CD4-positive, alpha-beta T cell (primary cell): ENCODE measurements around the gene RBP7. TPM values are rescaled to one million over a fixed set of nuclear protein-coding genes. Genes with fewer than 3 reads are reported as not detected.

Experiments used
- ATAC-seq: fragments of 200-7000 bp; cut with Tn5 transposase; one replicate; pipeline ENCODE4 v1.10.0; 2022; ENCODE audit warnings: mild to moderate bottlenecking; ENCODE audit not compliant: poor library complexity
- CTCF ChIA-PET: fragments of 350-600 bp; sonication (Branson Sonifier 250); formaldehyde crosslinking; loops from one replicate; lab custom pipeline; 2021; ENCODE audit warnings: antibody characterized with exemption, inconsistent platforms; lab: Charles Lee
- POLR2A ChIA-PET: fragments of 350-600 bp; sonication (Branson Sonifier 250); formaldehyde crosslinking; loops from one replicate; lab custom pipeline; 2021; ENCODE audit warnings: antibody characterized with exemption, inconsistent platforms; lab: Charles Lee
- DNase-seq, 14 experiments: peaks; one replicate each; pipeline ENCODE4 v3.0.0-alpha.2; 2013 to 2020; ENCODE audit warnings: mixed read lengths in 2 of 14
- H3K27ac ChIP-seq, 2 donors: one replicate each; pipeline versions ENCODE4 v1.5.1 to v1.7.0; 2013; ENCODE audit warnings: low read length in 2 of 2, low read depth in 1 of 2, mild to moderate bottlenecking in 1 of 2
- H3K27me3 ChIP-seq, 2 experiments: 1 replicate in 1 of 2; 2 replicates in 1 of 2; pipeline versions ENCODE4 v1.6.1 to v1.7.0; 2013; ENCODE audit warnings: low read length in 2 of 2, control low read depth in 1 of 2, mild to moderate bottlenecking in 1 of 2, moderate library complexity in 1 of 2; ENCODE audit not compliant: insufficient read depth in 2 of 2, control insufficient read depth in 1 of 2
- H3K36me3 ChIP-seq: one replicate; pipeline ENCODE4 v1.6.1; 2013; ENCODE audit warnings: low read length, control low read depth; ENCODE audit not compliant: insufficient read depth
- H3K4me1 ChIP-seq: one replicate; pipeline ENCODE4 v1.6.1; 2013; ENCODE audit warnings: low read length, control low read depth; ENCODE audit not compliant: insufficient read depth
- H3K4me3 ChIP-seq: one replicate; pipeline ENCODE4 v1.5.1; 2013; ENCODE audit warnings: mild to moderate bottlenecking, low read length, moderate library complexity
- H3K9me3 ChIP-seq, 2 experiments: 1 replicate in 1 of 2; 2 replicates in 1 of 2; pipeline versions ENCODE4 v1.6.1 to v1.7.0; 2013; ENCODE audit warnings: low read length in 2 of 2, mild to moderate bottlenecking in 2 of 2, control low read depth in 1 of 2, moderate library complexity in 1 of 2; ENCODE audit not compliant: control insufficient read depth in 1 of 2, insufficient read depth in 1 of 2
- H3K27ac Mint-ChIP-seq: one replicate; pipeline ENCODE4 v1.8.0; 2020; ENCODE audit warnings: mixed read lengths
- H3K27me3 Mint-ChIP-seq: one replicate; pipeline ENCODE4 v1.8.0; 2021; ENCODE audit warnings: mixed read lengths
- H3K36me3 Mint-ChIP-seq: one replicate; pipeline ENCODE4 v1.8.0; 2021; ENCODE audit warnings: low read depth, mixed read lengths
- H3K4me1 Mint-ChIP-seq: one replicate; pipeline ENCODE4 v1.8.0; 2021; ENCODE audit warnings: low read depth, mixed read lengths
- H3K4me3 Mint-ChIP-seq: one replicate; pipeline ENCODE4 v1.8.0; 2020; ENCODE audit warnings: mild to moderate bottlenecking, mixed read lengths
- H3K9me3 Mint-ChIP-seq: one replicate; pipeline ENCODE4 v1.8.0; 2020; ENCODE audit warnings: mixed read lengths
- intact Hi-C, 2 experiments: fragments of 100-400 bp; cut with DNase I in 1 of 2; cut with micrococcal nuclease in 1 of 2; formaldehyde crosslinking; loops; one replicate each; pipeline versions ENCODE4 v1.15.1 to v1.9.0; 2023 to 2025; cut with DNase I, micrococcal nuclease
- total RNA-seq, 174 experiments: library from RNA in 2 of 174; stranded (reverse) in 2 of 174; gene quantifications; one replicate each; pipeline ENCODE4 v1.2.3 and lab custom pipeline; 2021 to 2026
- TF ChIP-seq, protein P1 (sequence below): fragments of 200-600 bp; IDR thresholded peaks from one replicate; pipeline ENCODE4 v1.8.0; 2022; ENCODE audit warnings: antibody characterized with exemption, mild to moderate bottlenecking

RBP7 gene
- total RNA-seq, 2 experiments from 2014 or later = 0.70 TPM; not detected in 1

DNA sequence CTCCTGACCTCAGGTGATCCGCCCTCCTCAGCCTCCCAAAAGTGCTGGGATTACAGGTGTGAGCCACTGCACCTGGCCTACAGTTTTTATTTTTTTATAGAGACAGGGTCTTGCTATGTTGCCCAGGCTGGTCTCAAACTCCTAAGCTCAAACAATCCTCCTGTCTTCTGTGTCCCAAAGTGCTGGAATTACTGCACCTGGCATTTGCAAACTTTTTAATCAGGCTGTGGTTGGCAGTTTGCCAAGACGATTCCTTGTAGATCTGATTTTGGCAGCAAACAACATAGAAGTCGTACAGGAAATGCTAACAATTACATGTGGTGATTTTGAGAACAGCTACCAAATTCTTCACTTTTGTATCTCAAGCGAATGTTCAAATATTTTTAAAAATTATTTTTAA is 10.1 kb downstream of the RBP7 start:
- H3K9me3 ChIP-seq = no peaks in the 10 kb centered on the region
- Mint-ChIP-seq H3K36me3 (no peaks in the 10 kb centered on the region), H3K27ac (no peak overlapping the region), H3K27me3 (peaks cover 1% of the 10 kb centered on the region), H3K4me1 (no peaks in the 10 kb centered on the region), H3K9me3 (no peaks in the 10 kb centered on the region), H3K4me3 (no peak overlapping the region)
- H3K27me3 ChIP-seq = peaks cover 0 to 10% of the 10 kb centered on the region in 2 experiments
- CTCF ChIA-PET = interaction anchor here (0.6 kb wide), 1 partner anchor 20 kb away, joined by 3 read pairs; no protein-coding TSS in a partner anchor
- POLR2A ChIA-PET = no interaction called here
- DNase-seq (no peak), ATAC-seq (no peak)
- no peaks in the 10 kb centered on the region for H3K36me3 ChIP-seq
- intact Hi-C loops = no loop called here
- TF ChIP-seq, protein P1, sequence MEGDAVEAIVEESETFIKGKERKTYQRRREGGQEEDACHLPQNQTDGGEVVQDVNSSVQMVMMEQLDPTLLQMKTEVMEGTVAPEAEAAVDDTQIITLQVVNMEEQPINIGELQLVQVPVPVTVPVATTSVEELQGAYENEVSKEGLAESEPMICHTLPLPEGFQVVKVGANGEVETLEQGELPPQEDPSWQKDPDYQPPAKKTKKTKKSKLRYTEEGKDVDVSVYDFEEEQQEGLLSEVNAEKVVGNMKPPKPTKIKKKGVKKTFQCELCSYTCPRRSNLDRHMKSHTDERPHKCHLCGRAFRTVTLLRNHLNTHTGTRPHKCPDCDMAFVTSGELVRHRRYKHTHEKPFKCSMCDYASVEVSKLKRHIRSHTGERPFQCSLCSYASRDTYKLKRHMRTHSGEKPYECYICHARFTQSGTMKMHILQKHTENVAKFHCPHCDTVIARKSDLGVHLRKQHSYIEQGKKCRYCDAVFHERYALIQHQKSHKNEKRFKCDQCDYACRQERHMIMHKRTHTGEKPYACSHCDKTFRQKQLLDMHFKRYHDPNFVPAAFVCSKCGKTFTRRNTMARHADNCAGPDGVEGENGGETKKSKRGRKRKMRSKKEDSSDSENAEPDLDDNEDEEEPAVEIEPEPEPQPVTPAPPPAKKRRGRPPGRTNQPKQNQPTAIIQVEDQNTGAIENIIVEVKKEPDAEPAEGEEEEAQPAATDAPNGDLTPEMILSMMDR = no peak
- no peaks in the 10 kb centered on the region for H3K4me1 ChIP-seq
- no peak overlapping the region for H3K4me3 ChIP-seq
- H3K27ac ChIP-seq = no peak overlapping the region

DNA sequence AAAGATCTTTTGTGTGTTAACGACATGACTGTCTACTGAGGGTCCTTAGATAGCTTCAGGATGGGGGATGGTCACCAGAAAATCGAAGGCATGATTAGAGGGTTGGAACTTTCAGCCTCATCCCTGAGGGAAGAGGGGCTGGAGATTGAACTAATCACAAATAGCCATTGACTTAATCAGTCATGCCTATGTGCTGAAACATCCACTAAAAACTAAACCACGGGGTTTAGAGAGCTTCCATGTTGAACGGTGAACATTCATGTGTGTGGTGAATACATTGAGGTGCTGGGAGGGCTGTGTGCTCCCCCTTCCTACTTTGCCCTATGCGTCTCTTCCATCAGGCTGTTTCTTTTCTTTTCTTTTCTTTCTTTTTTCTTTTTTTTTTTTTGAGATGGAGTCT is 17.0 kb downstream of the RBP7 start:
- H3K9me3 ChIP-seq = no peaks in the 10 kb centered on the region
- CTCF ChIA-PET = no interaction called here
- TF ChIP-seq, protein P1 = no peak
- H3K4me1 Mint-ChIP-seq = no peaks in the 10 kb centered on the region
- no peaks in the 10 kb centered on the region for H3K27me3 Mint-ChIP-seq
- no peak overlapping the region for H3K4me3 ChIP-seq
- H3K9me3 Mint-ChIP-seq = no peaks in the 10 kb centered on the region
- no peak overlapping the region for H3K27ac ChIP-seq
- H3K4me1 ChIP-seq = no peaks in the 10 kb centered on the region
- POLR2A ChIA-PET = no interaction called here
- no peaks in the 10 kb centered on the region for H3K36me3 Mint-ChIP-seq
- H3K27me3 ChIP-seq = no peaks in the 10 kb centered on the region
- no peak overlapping the region for H3K27ac Mint-ChIP-seq
- ATAC-seq (no peak), DNase-seq (no peak)
- H3K36me3 ChIP-seq = no peaks in the 10 kb centered on the region
- intact Hi-C loops = no loop called here
- no peak overlapping the region for H3K4me3 Mint-ChIP-seq

DNA sequence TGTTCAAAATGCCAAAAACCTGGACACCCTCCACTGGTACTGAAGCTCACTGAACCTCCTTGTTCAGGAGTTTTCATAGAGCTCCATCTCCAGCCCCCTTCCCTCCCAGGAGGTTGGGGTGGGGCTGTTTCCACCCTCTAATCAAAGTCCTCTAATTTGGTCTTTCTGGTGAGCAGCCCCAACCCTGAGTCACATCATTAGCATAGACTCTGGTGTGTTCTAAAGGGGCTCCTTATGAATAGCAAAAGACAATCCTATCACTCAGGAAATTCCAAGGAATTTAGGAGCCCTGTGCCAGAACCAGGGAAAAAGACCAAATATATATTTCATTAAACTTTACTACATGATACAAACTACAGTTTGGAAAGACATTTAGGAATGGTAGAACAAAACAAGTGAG is 22.5 kb downstream of the RBP7 start:
- no peaks in the 10 kb centered on the region for H3K9me3 Mint-ChIP-seq
- Histone ChIP-seq H3K4me3 (no peak overlapping the region), H3K4me1 (no peaks in the 10 kb centered on the region), H3K9me3 (no peaks in the 10 kb centered on the region), H3K36me3 (no peaks in the 10 kb centered on the region), H3K27ac (no peak overlapping the region), H3K27me3 (no peaks in the 10 kb centered on the region)
- intact Hi-C loops = no loop called here
- no peaks in the 10 kb centered on the region for H3K27me3 Mint-ChIP-seq
- POLR2A ChIA-PET = no interaction called here
- CTCF ChIA-PET = no interaction called here
- no peak for DNase-seq
- no peaks in the 10 kb centered on the region for H3K36me3 Mint-ChIP-seq
- no peak for ATAC-seq
- H3K4me3 Mint-ChIP-seq = no peak overlapping the region
- TF ChIP-seq, protein P1 = no peak
- H3K4me1 Mint-ChIP-seq = no peaks in the 10 kb centered on the region
- H3K27ac Mint-ChIP-seq = no peak overlapping the region
